Fibroblast of skin of back (primary cell): ENCODE measurements around the gene SLCO2A1.

Source experiments
- DNase-seq: peaks from one replicate; pipeline ENCODE4 v3.0.0-alpha.2; 2013

The SLCO2A1 gene

GRCh38 chr3:133895208-133896001, 134.3 kb downstream of the SLCO2A1 start, which contains the start of gene RAB6B:
RAB6B (minus strand) TSS chr3:133895882; CDS start chr3:133895466, 416 bp downstream.
- DNase-seq, result peak; percentile 41

- DNase-seq, result no peak
Observed at GRCh38 chr3:133894353-133895207, 135.1 kb downstream of the SLCO2A1 start.

- no peak for DNase-seq
Observed at GRCh38 chr3:133893683-133894352, 135.9 kb downstream of the SLCO2A1 start.

GRCh38 chr3:133892541-133893231, 137.0 kb downstream of the SLCO2A1 start:
- DNase-seq, result no peak

GRCh38 chr3:133891662-133892378, 137.9 kb downstream of the SLCO2A1 start:
- DNase-seq, result no peak

GRCh38 chr3:133890972-133891644, 138.6 kb downstream of the SLCO2A1 start:
- no peak for DNase-seq

GRCh38 chr3:133890037-133890436, 139.7 kb downstream of the SLCO2A1 start:
- no peak for DNase-seq

- DNase-seq, result no peak
Observed at GRCh38 chr3:133888726-133889340, 140.9 kb downstream of the SLCO2A1 start.

- no peak for DNase-seq
Observed at GRCh38 chr3:133887803-133888703, 141.7 kb downstream of the SLCO2A1 start.

GRCh38 chr3:133887074-133887802, 142.5 kb downstream of the SLCO2A1 start:
- no peak for DNase-seq

- no peak for DNase-seq
Observed at GRCh38 chr3:133886031-133886722, 143.5 kb downstream of the SLCO2A1 start.

GRCh38 chr3:133884887-133885711, 144.6 kb downstream of the SLCO2A1 start:
- no peak for DNase-seq

GRCh38 chr3:133884054-133884886, 145.5 kb downstream of the SLCO2A1 start:
- no peak for DNase-seq

- DNase-seq, result no peak
Observed at GRCh38 chr3:133883641-133884040, 146.1 kb downstream of the SLCO2A1 start.

- DNase-seq, result no peak
Observed at GRCh38 chr3:133882986-133883586, 146.6 kb downstream of the SLCO2A1 start.
